ELR (cell line): ENCODE results near the gene TIMP4.

Experiments used
- DNase-seq: peaks from one replicate; pipeline ENCODE4 v3.0.0-alpha.2; 2015; ENCODE audit warnings: low read depth

TIMP4 gene

GRCh38 chr3:12147049-12147780 is 11.5 kb downstream of the TIMP4 start:
- no peak for DNase-seq

DNA sequence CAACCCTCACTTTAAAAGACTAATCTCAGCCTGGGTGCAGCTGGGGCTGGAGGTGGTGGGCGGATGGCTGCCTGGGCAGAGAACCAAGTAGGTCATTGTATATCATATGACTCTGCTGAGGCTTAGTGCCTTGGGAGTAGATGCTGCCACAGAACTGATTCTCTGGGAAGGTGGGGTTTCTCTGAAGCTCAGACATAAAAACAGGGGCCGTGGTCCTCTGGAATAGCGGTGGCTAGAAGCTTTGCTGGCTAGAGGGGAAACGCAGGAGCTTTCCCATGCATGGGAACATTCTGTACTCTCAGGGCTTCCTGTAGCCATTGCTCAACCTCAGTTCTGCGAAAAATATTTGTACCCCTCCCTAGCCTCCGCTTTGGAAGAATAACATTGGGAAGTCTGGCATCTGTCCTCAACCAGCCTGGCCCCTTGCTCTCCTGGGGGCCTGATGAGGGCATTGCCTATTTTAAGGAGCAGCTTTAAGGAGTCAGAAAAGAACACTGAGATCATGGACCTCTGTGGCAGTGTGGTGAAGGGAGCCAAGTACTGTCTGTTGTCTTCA is 14.7 kb downstream of the TIMP4 start:
- peak; percentile 3 for DNase-seq

GRCh38 chr3:12142476-12142875 is 16.2 kb downstream of the TIMP4 start:
- no peak for DNase-seq

GRCh38 chr3:12141350-12141749 is 17.4 kb downstream of the TIMP4 start:
- DNase-seq = no peak

DNA sequence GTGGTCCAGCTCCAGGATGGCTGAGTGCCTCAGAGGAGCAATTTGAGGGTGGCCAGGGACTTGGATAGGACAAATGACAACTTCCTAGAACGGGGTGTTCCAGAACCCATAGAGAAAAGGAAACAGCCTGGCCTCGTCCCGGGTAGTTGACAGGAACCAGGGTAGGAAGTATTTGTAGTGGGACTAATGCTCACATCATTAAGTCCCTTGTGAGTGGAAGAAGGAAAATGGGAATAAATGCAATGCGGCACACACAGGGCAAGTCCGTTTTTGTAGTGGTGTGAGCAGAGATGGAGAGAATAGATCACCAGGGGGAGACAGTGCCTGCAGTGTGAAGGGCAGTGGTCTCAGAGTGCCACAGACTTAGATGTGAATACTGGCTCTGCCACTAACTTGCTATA is 19.6 kb downstream of the TIMP4 start:
- DNase-seq = peak; percentile 62

- DNase-seq = peak; percentile 62
Measured at GRCh38 chr3:12138044-12138443, 20.7 kb downstream of the TIMP4 start.

- DNase-seq = no peak
Measured at GRCh38 chr3:12136371-12136770, 22.3 kb downstream of the TIMP4 start.

DNA sequence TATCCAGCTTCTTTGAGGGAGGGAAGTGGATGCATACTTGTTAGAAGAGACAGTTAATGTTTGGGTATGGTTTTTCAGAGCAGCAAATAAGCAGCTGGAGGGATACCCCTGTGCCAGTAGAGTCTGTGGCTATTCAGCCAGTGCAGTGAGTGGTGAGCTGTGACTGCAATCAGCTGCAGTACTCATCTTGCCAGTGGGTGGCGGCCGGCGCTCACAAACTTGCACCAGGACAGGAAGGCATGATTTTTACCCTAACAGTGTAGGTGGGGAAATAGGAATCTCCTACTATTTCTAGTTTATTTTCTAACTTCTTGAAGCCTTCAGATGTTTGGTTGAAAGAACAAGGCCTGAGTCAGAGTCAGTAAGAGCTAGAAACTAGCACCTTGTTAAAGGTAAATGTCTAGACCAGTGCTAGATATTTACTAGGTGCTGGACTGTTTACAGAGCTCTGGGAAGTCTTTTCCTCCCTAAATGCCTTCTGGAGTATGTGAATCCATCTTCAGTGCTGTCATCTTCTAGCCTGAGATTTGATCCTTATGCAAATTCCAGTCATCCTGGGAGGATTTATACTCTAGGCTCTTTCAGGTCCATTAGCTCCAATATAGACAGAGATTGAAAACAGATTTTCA is 23.6 kb downstream of the TIMP4 start:
- peak; percentile 65 for DNase-seq

DNA sequence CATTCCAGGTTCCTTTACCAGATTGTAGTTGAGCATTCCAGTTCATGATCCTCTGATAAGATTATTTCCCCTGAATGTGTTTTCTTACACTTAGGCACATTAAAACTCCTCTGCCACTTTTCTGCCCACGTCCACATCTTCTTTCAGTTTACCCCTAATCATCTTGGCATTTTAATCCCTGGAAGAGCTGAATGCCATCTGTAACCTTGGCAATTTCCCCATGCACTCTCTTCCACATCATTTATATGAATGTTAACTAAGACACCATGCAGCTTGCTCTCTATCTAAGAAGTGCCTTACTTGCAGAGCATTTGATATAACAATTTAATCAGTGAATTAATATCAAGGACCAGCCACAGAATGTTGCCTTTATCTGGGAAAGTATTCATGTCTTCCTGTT is 25.8 kb downstream of the TIMP4 start:
- no peak for DNase-seq

DNA sequence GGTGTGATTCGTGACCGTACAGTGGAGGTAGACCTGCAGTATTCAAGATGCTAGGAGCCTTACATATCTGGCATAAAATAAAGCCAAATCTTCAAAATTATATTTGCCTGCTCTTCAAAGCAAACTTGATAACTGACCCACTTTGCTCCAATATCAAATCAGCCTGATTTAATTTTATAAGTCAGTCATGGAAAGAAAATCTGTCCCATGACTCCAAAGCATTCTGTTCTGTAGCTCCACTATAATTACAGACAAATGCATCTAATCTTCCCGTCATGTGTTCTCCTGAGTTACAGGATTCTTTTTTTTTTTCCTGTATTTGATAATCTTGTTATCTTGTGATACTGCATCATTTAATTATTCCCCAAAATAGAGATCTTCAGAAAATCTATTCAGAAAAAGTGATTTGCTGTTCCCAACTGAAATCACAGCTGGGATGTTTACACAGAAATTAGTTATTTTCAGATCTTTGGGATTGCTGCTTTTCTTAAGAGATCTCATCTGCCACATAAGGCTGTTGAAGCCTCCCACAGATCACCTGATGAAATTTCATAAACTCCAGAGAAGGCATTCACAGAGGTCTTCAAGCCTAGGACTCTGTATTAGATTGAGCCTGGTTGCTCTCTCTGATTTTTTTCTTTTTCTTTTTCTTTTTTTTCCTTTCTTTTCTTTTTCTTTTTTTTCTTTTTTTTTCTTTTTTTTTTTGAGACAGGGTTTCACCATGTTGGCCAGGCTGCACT is 27.2 kb downstream of the TIMP4 start:
- no peak for DNase-seq

DNA sequence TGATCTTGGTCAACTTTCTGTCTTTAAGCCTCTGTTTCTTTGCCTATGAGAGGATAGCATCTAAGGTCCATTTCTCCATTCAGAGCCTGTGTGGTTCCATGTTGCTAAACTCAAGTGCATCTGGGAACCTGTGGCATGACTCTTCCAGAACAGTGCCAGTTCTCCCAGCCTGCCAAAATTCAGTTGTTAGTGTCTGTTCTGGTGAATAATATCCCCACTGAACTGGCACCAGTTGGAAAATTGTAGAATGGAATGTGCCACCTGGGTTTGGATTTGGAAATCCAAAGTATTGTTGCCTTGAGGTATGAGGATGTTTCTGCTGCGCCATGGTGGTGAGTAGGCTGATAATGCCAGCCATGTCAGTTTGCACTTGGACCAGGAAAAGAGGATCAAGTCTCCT is 31.3 kb downstream of the TIMP4 start:
- no peak for DNase-seq

DNA sequence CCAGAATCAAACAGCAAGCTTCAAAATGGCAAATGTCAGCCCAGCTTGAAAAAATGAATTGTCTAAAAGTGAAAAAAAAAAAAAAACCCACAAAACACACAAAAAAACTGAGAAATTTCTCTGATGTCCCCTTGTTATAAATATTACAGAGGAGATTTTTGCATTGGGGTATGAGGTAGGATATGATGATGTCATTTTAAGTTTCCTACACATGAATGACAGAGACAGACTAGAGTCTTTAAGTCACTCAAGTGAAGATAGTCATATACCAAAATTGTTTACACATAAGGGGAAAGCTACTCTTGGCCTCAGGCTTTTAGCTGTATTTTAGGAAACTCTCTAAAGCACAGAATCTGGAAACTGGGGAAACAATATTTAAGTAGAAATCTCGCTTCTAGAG is 32.9 kb downstream of the TIMP4 start:
- no peak for DNase-seq

DNA sequence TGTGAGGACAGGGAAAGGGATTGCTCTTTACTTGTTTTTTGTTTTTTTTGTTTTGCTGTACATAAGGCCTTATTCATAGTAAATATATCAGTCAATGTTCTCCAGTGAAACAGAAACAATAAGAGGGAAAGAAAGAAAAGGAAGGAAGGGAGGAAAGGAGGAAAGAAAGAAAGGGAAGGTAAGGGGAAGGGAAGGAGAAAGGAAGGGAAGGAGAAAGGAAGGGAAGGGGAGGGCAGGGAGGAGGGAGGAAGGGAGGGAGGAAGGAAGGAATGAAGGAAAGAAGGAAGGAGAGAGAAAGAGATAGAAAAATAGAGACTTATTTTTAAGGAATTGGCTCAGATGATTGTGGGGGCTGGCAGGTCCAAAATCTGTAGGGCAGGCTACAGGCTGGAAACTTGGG is 37.2 kb downstream of the TIMP4 start:
- no peak for DNase-seq

DNA sequence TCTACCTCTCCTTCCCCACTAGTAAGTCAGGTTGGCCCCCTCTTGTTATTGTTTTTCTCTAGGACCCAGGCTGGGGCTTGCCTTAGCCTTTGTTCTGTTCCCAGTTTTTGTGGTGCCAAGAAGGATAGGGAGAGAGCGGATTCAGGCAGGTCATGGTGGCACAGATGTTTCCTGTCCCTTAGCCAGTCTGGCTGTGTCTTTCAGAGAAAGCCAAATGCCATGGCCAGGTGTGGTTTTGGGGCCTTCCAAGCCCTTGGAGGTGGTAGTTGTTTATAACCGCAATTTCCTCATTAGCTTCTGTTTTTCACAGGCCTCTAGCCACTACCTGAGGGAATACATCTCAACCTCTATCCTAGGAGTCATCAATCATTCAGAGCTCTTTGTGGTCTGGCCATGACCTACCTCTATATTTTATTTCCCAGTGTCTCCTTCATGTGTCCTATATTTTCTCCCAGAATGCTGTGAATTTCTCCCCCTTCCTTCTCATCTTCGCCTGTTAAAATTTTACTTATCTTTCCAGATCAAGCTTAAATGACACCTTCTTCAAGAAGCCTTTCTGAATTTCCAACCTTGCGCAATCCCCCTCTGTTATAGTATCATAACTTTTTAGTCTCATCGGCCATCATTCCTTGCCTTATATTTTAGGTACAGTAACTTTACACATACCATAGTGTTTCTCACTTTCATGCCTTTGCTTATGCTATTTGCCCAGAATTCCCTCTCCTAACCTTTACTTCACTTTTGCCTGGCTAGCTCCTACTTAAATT is 38.2 kb downstream of the TIMP4 start:
- no peak for DNase-seq

DNA sequence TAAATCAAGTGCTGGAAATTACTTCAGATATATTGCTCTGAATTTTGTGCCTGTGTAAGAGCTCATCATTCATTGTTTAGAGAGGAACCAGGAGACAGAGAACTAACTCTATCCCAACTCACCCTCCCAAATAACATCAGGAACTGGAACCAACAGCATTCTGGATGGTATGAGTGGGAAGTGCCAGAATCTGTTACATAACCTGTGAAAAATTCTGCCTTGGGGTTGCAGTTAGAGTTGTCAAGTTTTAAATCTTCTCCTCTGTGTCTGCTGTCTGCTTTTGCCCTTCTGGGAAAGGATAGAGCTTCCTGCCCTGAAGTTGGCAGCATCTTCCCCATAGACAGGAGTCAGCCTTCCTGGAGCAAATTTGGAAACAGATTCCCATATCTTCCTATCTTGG is 41.2 kb downstream of the TIMP4 start:
- DNase-seq = no peak

- DNase-seq = no peak
Measured at GRCh38 chr3:12116870-12117269, 41.8 kb downstream of the TIMP4 start.

- no peak for DNase-seq
Measured at GRCh38 chr3:12115849-12116248, 42.9 kb downstream of the TIMP4 start.

DNA sequence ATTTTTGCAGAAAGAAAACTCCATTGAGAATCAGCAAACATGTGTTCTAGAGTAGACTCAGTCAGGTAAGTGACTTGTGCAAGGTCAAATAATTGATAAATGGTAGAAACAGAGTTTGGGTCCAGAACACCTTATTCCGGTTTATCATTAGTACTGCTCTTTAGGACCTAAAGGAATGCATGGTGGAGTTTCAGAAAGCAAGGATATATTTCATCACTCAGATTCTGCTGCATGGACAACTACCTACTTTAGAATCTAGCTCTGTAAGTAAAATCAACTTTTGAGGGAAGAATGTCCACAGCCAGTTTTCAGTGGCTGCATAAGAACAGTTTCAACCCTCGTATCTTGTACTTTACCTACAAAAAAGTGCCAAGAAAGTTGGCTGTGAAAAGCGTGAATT is 43.6 kb downstream of the TIMP4 start:
- no peak for DNase-seq

DNA sequence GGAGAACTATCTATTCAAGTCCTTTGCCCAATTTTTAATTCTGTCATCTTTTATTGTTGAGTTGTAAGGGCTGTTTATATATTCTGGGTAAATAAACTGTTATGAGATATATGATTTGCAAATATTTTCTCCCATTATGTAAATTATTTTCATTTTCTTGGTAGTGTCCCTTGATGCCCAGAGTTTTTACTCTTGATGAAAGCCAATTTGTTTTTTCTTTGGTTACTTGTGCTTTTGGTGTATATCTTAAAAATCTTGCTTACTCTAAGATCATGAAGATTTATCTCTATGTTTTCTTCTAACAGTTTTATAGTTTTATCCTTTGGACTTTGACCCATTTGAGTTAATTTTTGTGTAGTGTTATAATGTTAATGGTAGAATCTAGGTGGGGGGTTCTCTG is 44.5 kb downstream of the TIMP4 start:
- DNase-seq = no peak

GRCh38 chr3:12107071-12107713 is 51.5 kb downstream of the TIMP4 start:
- DNase-seq = no peak
